PC-9 (cell line): ENCODE results near the gene HELZ. TPM values are rescaled to one million over a fixed set of nuclear protein-coding genes. Genes with fewer than 3 reads are reported as not detected.

ENCODE experiments used
- BruUV-seq: library from RNA; stranded (reverse); fragments of 400-500 nt; replicated peaks from 2 replicates; lab custom pipeline; 2021; lab: Mats Ljungman, UMichigan
- CTCF ChIA-PET: fragments of 300-600 bp; sonication (Branson Sonifier 250); formaldehyde crosslinking; loops from one replicate; lab custom pipeline; 2022; ENCODE audit warnings: antibody characterized with exemption; lab: Charles Lee
- POLR2A ChIA-PET: fragments of 300-600 bp; sonication (Branson Sonifier 250); formaldehyde crosslinking; loops from one replicate; lab custom pipeline; 2022; ENCODE audit warnings: antibody characterized with exemption; ENCODE audit not compliant: unreplicated experiment; lab: Charles Lee
- DNase-seq, 2 experiments: peaks; one replicate each; pipeline versions ENCODE4 v3.0.0 to v3.0.0-alpha.2; 2015 to 2022; ENCODE audit warnings: mixed read lengths in 1 of 2
- H2AFZ ChIP-seq: fragments of 200-600 bp; sonication (generic); 2 replicates; pipeline ENCODE4 v1.8.1; 2017; ENCODE audit warnings: antibody characterized with exemption
- H3F3A ChIP-seq: fragments of 200-600 bp; sonication (generic); 2 replicates; pipeline ENCODE4 v1.8.1; 2017; ENCODE audit warnings: antibody characterized with exemption, mild to moderate bottlenecking, low read depth; ENCODE audit not compliant: insufficient read depth
- H3K27ac ChIP-seq: fragments of 200-600 bp; sonication (generic); 2 replicates; pipeline ENCODE4 v1.6.1; 2016; ENCODE audit warnings: mixed run types
- H3K27me3 ChIP-seq: fragments of 200-600 bp; sonication (generic); 2 replicates; pipeline ENCODE4 v1.6.1; 2016; ENCODE audit warnings: low read depth, mixed run types; ENCODE audit not compliant: insufficient read depth
- H3K36me3 ChIP-seq: fragments of 200-600 bp; sonication (generic); 2 replicates; pipeline ENCODE4 v1.6.1; 2016; ENCODE audit warnings: low read depth, mixed run types
- H3K4me1 ChIP-seq: fragments of 200-600 bp; sonication (generic); replicated peaks from 2 replicates; pipeline ENCODE4 v1.6.1; 2016; ENCODE audit warnings: mixed run types; ENCODE audit not compliant: insufficient read depth
- H3K4me2 ChIP-seq: fragments of 200-600 bp; sonication (generic); 2 replicates; pipeline ENCODE4 v1.6.1; 2017; ENCODE audit warnings: mixed run types
- H3K4me3 ChIP-seq: fragments of 200-600 bp; sonication (generic); 2 replicates; pipeline ENCODE4 v1.6.1; 2016; ENCODE audit warnings: mixed run types
- H3K79me2 ChIP-seq: fragments of 200-600 bp; sonication (generic); 2 replicates; pipeline ENCODE4 v1.6.1; 2017; ENCODE audit warnings: low read depth, mixed run types
- H3K9me2 ChIP-seq: fragments of 200-600 bp; sonication (generic); 2 replicates; pipeline ENCODE4 v1.8.1; 2017; ENCODE audit warnings: mild to moderate bottlenecking; ENCODE audit not compliant: insufficient read depth
- H3K9me3 ChIP-seq: fragments of 200-600 bp; sonication (generic); 2 replicates; pipeline ENCODE4 v1.8.1; 2016; ENCODE audit warnings: low read depth; ENCODE audit not compliant: insufficient read depth
- H4K20me1 ChIP-seq: fragments of 200-600 bp; sonication (generic); 2 replicates; pipeline ENCODE4 v1.8.1; 2017; ENCODE audit not compliant: insufficient read depth
- EZH2 ChIP-seq: fragments of 200-600 bp; sonication (generic); IDR thresholded peaks from 2 replicates; pipeline ENCODE4 v1.8.0; 2017; ENCODE audit warnings: antibody characterized with exemption, low read depth
- intact Hi-C: fragments of 100-400 bp; cut with micrococcal nuclease; formaldehyde crosslinking; loops from one replicate; pipeline ENCODE4 v1.10.0; 2022; ENCODE audit not compliant: unreplicated experiment
- total RNA-seq: library from RNA; stranded (reverse); gene quantifications from 2 replicates; pipeline ENCODE4 v1.2.3, GENCODE V29; 2021
- TF ChIP-seq, protein P1 (sequence below): fragments of 200-600 bp; sonication (generic); conservative IDR thresholded peaks from 2 replicates; pipeline ENCODE4 v1.6.1; 2017; ENCODE audit warnings: mixed run types, antibody characterized with exemption, mild to moderate bottlenecking, moderate library complexity

The HELZ gene
- total RNA-seq, 1 experiment from 2014 or later = 38.0 TPM

DNA sequence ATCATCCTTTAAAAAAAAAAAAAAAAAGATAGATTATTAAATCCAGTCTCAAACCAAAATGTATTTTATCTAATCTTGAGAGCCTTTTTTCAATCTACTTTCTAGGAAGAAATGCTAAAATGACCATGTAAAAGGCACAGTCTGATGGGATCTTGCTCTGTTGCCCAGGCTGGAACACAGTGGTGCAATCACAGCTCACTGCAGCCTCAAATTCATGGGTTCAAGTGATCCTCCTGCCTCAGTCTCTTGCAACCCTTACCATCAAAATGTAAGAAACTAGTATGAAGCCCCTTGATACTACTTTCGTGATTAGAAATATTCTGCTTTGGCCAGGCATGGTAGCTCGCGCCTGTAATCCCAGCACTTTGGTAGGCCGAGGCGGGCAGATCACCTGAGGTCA is 70.8 kb downstream of the HELZ start:
- BruUV-seq = no TSS peak
- intact Hi-C loops = loop anchor here (2.0 kb wide), 1 partner anchor 61 kb away; no protein-coding TSS in a partner anchor
- no peaks in the 10 kb centered on the region for H3K9me2 ChIP-seq
- H3K36me3 ChIP-seq = peaks cover 16% of the 10 kb centered on the region
- H3K9me3 ChIP-seq = no peaks in the 10 kb centered on the region
- H3K4me2 ChIP-seq = no peak overlapping the region
- no peaks in the 10 kb centered on the region for H3K4me1 ChIP-seq
- no peak overlapping the region for H2AFZ ChIP-seq
- H3K4me3 ChIP-seq = no peak overlapping the region
- H3K27ac ChIP-seq = no peak overlapping the region
- no peak for DNase-seq
- ChIA-PET POLR2A (no interaction called here), CTCF (no interaction called here)
- H3K27me3 ChIP-seq = no peaks in the 10 kb centered on the region
- TF ChIP-seq, protein P1, sequence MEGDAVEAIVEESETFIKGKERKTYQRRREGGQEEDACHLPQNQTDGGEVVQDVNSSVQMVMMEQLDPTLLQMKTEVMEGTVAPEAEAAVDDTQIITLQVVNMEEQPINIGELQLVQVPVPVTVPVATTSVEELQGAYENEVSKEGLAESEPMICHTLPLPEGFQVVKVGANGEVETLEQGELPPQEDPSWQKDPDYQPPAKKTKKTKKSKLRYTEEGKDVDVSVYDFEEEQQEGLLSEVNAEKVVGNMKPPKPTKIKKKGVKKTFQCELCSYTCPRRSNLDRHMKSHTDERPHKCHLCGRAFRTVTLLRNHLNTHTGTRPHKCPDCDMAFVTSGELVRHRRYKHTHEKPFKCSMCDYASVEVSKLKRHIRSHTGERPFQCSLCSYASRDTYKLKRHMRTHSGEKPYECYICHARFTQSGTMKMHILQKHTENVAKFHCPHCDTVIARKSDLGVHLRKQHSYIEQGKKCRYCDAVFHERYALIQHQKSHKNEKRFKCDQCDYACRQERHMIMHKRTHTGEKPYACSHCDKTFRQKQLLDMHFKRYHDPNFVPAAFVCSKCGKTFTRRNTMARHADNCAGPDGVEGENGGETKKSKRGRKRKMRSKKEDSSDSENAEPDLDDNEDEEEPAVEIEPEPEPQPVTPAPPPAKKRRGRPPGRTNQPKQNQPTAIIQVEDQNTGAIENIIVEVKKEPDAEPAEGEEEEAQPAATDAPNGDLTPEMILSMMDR = no peak
- no peak for TF ChIP-seq EZH2
- no peaks in the 10 kb centered on the region for H3F3A ChIP-seq
- H3K79me2 ChIP-seq = no peaks in the 10 kb centered on the region
- H4K20me1 ChIP-seq = no peaks in the 10 kb centered on the region

DNA sequence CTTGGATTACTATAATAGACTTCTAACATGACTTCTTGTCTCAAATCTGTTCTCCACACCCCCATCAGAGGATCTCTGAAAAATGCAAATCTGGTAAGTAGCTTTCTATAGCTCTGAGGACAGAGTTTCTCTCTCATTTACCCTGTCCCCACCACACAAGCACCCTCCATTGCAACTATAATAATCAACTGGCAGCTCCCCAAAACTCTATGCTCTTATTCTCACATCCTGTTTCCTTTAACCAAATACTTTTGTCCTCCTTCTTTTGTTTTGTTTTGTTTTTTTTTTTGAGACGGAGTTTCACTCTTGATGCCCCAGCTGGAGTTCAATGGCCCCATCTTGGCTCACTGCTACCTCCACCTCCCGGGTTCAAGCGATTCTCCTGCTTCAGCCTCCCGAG is 73.4 kb downstream of the HELZ start:
- ChIA-PET POLR2A (interaction anchor here (0.9 kb wide), 1 partner anchor 80 kb away, joined by 6 read pairs; no protein-coding TSS in a partner anchor), CTCF (no interaction called here)
- BruUV-seq = no TSS peak
- H4K20me1 ChIP-seq = no peaks in the 10 kb centered on the region
- no peak overlapping the region for H3K4me3 ChIP-seq
- H3K27ac ChIP-seq = no peak overlapping the region
- H2AFZ ChIP-seq = no peak overlapping the region
- intact Hi-C loops = no loop called here
- H3K27me3 ChIP-seq = no peaks in the 10 kb centered on the region
- no peaks in the 10 kb centered on the region for H3K4me1 ChIP-seq
- no peak overlapping the region for H3K4me2 ChIP-seq
- H3K79me2 ChIP-seq = no peaks in the 10 kb centered on the region
- H3K9me3 ChIP-seq = no peaks in the 10 kb centered on the region
- H3K36me3 ChIP-seq = peaks cover 10% of the 10 kb centered on the region; the same call in 1 of the 2 replicates
- H3F3A ChIP-seq = no peaks in the 10 kb centered on the region
- TF ChIP-seq EZH2 = no peak
- TF ChIP-seq, protein P1 = no peak
- no peak for DNase-seq
- H3K9me2 ChIP-seq = no peaks in the 10 kb centered on the region

DNA sequence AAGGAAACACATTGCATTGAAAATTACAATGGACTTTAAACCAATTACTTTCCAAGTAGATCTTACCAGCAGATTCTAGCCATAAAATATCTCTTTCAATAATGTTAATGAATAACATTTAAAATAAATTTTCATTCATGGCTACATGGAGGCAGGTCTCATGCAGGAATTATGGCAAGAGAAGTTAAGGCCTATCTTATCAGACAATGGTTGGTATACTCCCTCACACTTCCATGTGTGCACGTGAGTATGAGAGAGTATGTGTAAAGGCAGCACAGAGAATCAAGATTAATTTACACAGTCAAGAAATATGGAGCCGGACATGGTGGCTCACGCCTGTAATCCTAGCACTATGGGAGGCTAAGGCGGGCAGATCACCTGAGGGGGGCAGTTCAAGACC is 76.5 kb downstream of the HELZ start:
- no peaks in the 10 kb centered on the region for H3F3A ChIP-seq
- intact Hi-C loops = no loop called here
- no peak overlapping the region for H2AFZ ChIP-seq
- no peaks in the 10 kb centered on the region for H4K20me1 ChIP-seq
- H3K9me3 ChIP-seq = no peaks in the 10 kb centered on the region
- no TSS peak for BruUV-seq
- CTCF ChIA-PET = no interaction called here
- H3K9me2 ChIP-seq = no peaks in the 10 kb centered on the region
- H3K4me3 ChIP-seq = no peak overlapping the region
- TF ChIP-seq, protein P1 = no peak
- TF ChIP-seq EZH2 = no peak
- POLR2A ChIA-PET = no interaction called here
- peaks cover 14% of the 10 kb centered on the region; the same call in 1 of the 2 replicates for H3K36me3 ChIP-seq
- H3K4me1 ChIP-seq = no peaks in the 10 kb centered on the region
- no peak overlapping the region for H3K4me2 ChIP-seq
- H3K79me2 ChIP-seq = no peaks in the 10 kb centered on the region
- H3K27ac ChIP-seq = no peak overlapping the region
- no peak for DNase-seq
- no peaks in the 10 kb centered on the region for H3K27me3 ChIP-seq
